ENCODE results near the gene SLC34A2.
"Not testable (repeated sequence)": the region's sequence is repeated elsewhere in the genome, so short reads cannot be mapped to it uniquely, and the experiment has no call there.

Gene SLC34A2, protein sequence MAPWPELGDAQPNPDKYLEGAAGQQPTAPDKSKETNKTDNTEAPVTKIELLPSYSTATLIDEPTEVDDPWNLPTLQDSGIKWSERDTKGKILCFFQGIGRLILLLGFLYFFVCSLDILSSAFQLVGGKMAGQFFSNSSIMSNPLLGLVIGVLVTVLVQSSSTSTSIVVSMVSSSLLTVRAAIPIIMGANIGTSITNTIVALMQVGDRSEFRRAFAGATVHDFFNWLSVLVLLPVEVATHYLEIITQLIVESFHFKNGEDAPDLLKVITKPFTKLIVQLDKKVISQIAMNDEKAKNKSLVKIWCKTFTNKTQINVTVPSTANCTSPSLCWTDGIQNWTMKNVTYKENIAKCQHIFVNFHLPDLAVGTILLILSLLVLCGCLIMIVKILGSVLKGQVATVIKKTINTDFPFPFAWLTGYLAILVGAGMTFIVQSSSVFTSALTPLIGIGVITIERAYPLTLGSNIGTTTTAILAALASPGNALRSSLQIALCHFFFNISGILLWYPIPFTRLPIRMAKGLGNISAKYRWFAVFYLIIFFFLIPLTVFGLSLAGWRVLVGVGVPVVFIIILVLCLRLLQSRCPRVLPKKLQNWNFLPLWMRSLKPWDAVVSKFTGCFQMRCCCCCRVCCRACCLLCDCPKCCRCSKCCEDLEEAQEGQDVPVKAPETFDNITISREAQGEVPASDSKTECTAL

DNA sequence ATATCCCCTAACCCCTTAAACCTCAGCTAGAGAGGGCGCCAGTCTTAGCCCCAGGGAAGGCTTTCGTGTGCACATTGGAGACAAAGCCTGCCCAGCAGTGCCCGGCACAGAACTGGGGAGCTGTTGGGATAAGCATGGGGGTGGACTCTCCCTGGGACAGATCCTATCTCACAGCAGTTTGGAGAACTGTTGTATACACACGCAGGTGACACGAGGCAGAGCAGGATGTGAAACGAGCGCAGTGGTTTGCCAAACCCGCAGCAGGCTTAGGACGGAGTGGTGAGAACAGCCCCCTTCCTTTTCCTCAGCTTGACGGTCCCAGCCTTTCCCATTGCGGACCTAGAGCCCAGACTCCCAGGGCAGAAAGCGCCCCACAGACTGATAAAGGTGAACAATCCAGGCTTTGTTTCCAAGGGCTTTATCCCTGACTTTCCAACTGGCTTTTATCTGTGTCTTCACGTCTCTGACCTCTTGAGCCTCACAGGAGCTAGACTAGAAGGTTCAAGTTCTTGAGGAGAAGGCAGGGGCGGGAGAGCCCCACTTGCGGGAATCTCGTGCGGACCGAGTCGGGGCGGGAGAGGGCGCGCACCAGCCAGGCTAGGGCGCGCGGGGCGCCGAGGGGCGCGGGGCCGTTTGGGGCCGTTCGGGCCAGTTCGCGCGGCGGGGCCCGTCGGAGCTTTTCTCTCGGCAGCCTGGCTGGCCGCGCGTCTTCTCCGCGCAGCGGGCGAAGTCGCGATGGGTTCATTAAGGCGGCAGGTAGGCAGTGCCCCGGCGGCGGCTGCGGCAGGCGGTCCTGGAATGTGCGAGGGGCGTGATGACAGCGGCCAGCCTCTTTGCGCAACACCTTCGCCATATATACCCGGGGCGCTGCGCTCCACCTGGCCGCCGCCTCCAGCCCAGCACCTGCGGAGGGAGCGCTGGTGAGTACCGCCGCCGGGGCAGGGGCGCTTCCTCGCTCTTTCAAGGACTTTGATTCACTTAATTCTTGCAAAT lies at the start of gene SLC34A2:
SLC34A2 (plus strand) TSS at position 881 of the 993 bp plus-strand sequence. CDS start 6,650 bp downstream, outside the sequence.
- DNase-seq (ENCODE audit: low read depth in 1 of 2, low spot score in 1 of 2) = no peak

DNA sequence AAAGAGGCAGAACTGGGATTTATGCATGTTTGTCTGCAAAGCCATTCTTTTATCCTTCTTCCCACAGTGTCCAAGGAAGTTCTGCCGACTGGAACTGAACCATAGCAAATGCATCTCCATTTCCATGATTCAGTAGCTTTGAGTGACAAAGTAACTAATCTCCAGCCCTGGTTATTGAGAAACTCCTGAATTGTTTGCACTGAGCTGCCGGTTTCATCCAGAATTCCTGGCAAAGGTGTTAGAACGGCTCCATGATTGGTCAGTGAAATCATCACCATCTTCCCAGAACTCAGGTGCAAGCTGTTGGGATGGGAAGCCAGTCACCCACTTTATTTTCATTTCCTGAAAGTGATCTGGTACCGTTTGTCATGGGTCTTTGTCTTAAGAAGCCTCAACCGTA lies 47.0 kb upstream of the SLC34A2 start:
- DNase-seq (ENCODE audit: low read depth in 1 of 2, low spot score in 1 of 2) = no peak

DNA sequence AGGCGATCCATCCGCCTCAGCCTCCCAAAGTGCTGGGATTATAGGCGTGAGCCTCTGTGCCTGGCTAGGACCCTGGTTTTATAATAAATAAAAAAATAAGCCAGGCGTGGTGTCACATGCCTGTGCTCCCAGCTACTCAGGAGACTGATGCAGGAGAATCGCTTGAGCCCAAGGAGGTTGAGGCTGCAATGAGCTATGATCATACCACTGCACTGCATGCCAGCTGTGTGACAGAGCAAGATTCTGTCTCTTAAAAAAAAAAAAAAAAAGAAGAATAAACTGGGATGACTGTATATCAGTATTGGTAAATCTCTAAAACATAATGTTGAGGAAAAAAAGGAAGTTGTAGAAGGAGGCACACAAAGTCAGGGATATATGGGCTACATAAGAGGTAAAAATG lies 45.7 kb upstream of the SLC34A2 start:
- no peak for DNase-seq (ENCODE audit: low read depth in 1 of 2, low spot score in 1 of 2)

DNA sequence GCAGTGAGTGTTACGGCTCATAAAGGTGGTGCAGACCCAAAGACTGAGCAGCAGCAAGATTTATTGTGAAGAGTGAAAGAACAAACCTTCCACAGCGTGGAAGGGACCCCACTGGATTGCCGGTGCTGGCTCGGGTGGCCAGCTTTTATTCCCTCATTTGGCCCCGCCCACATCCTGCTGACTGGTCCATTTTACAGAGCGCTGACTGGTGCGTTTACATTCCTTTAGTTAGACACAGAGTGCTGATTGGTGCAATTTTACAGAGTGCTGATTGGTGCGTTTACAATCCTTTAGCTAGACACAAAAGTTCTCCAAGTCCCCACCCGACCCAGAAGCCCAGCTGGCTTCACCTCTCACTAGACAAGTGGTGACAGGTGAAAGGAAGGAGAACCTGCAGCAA lies 42.0 kb upstream of the SLC34A2 start:
- not testable (repeated sequence) for DNase-seq (ENCODE audit: low read depth in 1 of 2, low spot score in 1 of 2)

DNA sequence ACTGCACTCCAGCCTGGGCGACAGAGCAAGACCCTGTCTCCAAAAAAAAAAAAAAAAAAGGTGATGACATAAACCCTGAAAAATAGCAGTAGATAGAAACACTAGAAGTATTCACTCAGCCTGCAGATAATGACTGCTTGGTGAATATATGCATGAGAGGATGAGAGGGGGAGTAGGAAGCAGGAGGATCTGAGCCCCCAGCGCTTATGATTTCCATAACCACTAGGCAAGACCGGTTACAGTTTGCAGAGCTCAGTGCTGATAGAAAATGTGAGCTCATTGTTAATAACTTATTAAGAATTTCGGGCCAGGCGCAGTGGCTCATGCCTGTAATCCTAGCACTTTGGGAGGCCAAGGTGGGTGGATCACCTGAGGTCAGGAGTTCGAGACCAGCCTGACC lies 40.8 kb upstream of the SLC34A2 start:
- DNase-seq (ENCODE audit: low read depth in 1 of 2, low spot score in 1 of 2) = no peak

DNA sequence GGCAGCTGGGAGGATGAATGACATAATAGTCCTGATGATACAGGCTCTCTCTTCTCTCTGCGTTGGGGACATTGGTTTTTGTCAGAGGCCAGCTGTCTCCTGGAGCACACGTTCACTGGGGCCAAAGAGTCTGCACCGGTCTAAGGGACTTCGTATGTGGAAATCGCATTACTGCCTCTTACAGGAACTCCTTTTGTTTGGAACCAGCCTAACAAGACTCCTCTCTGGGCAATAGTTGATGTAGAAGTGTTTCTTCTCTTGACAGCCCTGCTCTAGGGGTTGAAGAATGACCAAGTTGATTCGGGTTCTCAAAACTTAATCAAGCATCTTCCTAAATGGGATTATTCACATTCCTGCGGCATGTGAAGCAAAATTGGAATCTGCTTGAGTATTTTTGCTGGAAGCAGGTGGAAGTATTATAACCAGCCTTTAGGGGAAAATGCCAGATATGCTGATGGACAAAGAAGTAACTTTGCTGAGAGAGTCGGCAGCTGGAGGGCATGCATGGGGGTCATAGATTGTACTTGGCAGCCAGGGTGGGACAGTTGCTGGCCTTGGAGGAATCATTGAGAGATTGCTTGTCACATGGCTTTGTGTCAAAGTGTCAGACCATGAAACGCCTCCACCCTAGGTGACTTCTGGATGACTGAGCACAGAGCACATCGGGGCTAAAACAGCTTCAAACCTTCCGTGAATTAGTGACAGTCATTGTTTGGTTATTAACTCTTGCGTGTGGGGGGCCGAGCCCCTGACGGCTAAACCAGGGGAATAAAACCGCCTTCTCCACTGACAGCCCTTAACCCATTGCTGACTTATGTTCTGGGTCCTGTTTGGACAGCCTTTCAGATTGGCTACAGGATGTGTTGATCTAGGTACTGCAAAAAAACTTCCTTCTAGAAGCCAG lies 34.4 kb upstream of the SLC34A2 start:
- DNase-seq (ENCODE audit: low read depth in 1 of 2, low spot score in 1 of 2) = no peak

- DNase-seq (ENCODE audit: low read depth in 1 of 2, low spot score in 1 of 2) = no peak
Measured at GRCh38 chr4:25624616-25625015, 31.0 kb upstream of the SLC34A2 start.

DNA sequence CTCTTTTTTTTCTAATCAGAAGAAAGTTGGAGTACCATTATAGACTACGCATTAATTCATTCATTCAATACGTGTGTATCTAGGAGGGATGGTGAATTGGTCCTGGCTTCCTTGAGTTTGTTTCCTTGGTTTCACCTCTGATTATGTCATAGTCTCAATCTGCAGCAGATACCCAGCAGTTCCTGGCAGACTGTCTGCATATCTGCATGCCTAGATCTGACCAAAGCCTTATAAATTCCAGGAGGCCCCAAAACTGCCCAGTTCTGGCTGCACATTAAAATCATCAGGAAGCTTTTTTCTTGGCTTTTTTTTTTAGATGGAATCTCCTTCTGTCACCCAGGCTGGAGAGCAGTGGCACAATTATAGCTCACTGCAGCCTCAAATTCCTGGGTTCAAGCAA lies 27.2 kb upstream of the SLC34A2 start:
- no peak for DNase-seq (ENCODE audit: low read depth in 1 of 2, low spot score in 1 of 2)

DNA sequence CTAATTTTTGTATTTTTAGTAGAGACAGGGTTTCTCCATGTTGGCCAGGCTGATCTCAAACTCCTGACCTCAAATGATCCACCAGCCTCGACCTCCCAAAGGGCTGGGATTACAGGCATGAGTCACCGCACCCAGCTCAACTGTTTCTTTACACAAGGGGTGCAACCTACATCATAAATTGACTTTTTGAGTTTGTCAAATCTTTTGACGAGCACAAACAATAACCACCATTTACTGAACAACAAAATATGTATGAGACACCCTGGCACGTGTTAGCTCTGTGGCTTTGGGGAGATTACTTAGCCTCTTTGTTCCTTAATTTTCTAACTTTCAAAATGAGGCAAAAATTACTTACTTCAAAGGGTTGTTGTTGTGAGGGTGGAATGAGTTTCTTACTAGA lies 23.5 kb upstream of the SLC34A2 start:
- DNase-seq (ENCODE audit: low read depth in 1 of 2, low spot score in 1 of 2) = no peak

GRCh38 chr4:25633541-25633940 lies 22.1 kb upstream of the SLC34A2 start:
- DNase-seq (ENCODE audit: low read depth in 1 of 2, low spot score in 1 of 2) = no peak

DNA sequence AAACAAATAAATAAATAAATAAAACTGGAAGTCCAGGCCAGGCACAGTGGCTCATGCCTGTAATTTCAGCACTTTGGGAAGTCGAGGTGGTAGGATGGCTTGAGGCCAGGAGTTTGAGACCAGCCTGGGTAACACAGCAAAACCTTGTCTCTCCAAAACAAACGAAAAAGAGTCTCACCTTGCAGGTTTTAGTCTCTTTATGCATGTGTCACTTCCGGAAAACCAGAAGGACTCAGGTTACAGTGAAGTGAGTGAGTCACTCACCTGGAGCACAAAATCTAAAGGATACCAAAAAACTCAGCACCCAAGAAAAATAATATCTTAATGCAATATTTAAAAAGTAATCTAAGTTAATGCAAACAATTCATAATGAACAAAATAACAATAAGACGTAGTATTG lies 20.1 kb upstream of the SLC34A2 start:
- DNase-seq (ENCODE audit: low read depth in 1 of 2, low spot score in 1 of 2) = no peak

DNA sequence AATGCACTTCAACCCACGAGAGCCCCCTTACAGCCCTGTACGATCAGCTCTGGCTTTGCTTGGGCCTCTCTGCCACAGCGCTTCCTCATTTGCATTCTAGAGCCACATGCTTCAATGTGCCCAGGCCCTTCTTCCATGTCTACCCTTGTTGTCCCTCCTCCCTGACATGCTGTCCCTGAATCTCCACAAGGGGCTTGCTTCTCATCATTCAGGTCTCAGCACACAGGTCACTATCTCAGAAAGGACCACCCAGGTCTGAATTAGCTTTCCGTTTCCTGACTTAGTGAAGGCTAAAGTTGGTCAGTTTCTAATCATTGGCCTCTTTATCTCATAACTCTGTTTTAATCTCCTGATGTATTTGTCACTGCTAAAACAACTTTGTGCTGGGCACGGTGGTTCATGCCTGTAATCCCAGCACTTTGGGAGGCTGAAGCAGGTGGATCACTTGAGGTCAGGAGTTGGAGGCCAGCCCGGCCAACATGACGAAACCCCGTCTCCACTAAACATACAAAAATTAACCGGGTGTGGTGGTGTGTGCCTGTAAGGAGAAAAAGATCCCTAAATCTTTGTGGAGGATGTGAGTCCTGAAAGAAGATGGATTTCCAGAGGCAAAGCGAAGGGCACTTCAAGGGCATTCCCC lies 17.9 kb upstream of the SLC34A2 start:
- no peak for DNase-seq (ENCODE audit: low read depth in 1 of 2, low spot score in 1 of 2)

DNA sequence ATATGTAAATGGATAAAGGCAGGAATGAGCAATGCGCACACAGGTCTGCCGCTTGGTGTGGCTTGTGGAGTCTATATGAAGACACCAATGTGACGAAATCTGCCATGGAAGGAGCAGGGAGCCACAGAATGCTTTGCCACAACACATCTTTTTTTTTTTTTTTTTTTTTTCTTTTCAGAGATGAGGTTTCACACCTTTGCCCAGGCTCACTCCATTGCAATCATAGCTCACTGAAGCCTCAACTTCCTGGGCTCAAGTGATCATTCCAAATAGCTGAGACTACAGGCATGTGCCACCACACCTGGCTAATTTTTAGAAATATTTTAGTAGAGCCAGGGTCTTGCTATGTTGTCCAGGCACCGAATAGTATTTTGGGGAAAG lies 17.4 kb upstream of the SLC34A2 start:
- no peak for DNase-seq (ENCODE audit: low read depth in 1 of 2, low spot score in 1 of 2)

DNA sequence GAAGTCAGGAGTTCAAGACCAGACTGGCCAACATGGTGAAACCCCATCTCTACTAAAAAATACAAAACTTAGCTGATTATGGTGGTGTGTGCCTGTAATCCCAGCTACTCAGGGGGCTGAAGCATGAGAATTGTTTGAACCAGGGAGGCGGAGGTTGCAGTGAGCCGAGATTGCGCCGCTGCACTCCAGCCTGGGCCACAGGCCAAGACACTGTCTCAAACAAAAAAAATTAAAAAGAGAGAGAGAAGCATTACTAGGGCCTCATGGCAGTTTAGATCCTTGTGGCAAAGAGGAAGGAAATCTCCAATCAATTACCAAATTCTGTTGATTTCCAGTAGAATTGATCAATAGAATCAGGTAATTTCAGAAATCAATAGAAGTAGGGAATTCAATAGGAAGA lies 16.8 kb upstream of the SLC34A2 start:
- no peak for DNase-seq (ENCODE audit: low read depth in 1 of 2, low spot score in 1 of 2)

GRCh38 chr4:25650311-25650710 lies 5.3 kb upstream of the SLC34A2 start:
- no peak for DNase-seq (ENCODE audit: low read depth in 1 of 2, low spot score in 1 of 2)

- no peak for DNase-seq (ENCODE audit: low read depth in 1 of 2, low spot score in 1 of 2)
Measured at GRCh38 chr4:25651682-25652081, 4.0 kb upstream of the SLC34A2 start.

DNA sequence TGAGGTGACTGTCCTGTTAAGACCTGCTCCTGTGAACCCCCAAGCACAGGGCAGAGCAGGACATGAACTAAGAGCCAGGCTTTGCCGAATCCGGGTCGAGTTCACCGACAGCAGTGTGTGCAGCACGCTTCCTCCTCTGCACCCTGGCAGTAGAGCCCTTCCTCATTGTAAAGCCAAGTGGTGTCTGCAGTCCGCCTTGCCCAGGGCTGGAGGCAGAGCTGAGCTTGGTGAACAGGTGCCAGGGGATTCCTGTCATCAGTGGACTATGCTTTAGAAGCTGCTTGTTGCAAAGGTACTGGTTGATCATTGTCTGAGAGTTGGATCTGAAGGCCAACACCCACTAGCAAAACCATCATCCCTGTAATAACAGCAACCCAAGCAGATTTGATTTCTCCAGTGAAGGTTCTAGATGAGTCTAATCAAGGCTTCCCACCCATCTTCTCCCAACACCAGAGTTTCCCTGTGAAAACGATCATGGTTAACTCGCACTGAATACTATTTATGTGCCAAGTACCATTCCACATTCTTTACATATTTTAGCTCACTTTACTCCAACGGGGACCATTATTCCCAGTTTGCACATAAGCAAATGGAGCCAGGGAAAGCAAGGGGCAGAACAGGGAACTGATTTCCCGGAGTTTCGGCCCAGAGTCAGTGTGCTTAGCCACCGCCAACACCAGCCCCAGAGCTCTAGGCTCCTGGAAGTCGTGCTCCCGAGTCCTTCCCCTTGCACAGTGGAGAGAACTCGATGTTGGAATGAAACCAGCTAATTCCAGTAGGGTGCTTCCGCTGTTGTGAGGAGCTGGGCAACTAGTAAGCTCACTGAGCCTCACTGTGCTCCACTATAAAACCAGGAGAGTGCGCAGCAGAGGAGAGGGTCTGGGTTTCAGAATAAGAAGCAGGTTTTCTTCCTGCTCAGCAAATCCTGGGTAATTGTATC lies 1.4 kb upstream of the SLC34A2 start:
- no peak for DNase-seq (ENCODE audit: low read depth in 1 of 2, low spot score in 1 of 2)

- DNase-seq (ENCODE audit: low read depth in 1 of 2, low spot score in 1 of 2) = no peak
Measured at GRCh38 chr4:25656031-25656430, 380 bp downstream of the SLC34A2 start.

DNA sequence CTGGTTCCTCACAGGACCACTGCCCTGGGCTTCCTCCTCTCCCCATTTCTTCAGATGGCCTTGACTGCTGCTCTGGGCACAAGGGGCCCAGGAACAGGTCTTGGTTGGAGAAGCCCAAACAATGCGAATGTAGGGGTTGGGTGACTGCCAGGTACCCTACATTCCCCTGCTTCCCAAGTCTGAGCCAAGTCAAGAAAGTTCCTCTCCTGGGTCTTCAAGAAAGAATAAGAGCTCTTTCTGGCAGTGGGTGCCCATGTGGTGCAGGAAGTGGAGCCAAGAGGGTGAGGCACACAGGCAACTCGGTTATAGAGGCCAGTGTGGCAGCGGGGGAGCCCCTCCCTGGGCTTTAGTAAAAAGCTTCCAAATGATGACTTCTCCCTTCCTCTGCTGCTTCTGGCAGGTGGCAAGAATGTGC lies 2.7 kb downstream of the SLC34A2 start:
- DNase-seq (ENCODE audit: low read depth in 1 of 2, low spot score in 1 of 2) = no peak

All from activated T-helper 1 cell treated with anti-CD3 and anti-CD28 coated beads, Interleukin-2, amount 50 U/mL, for 16 hours (primary cell).